GM23338 (cell line): ENCODE results near the gene SLC7A4. TPM values are rescaled to one million over a fixed set of nuclear protein-coding genes. Genes with fewer than 3 reads are reported as not detected.

ENCODE experiments used
- ATAC-seq: fragments of 200-7000 bp; cut with Tn5 transposase; 3 replicates; pipeline ENCODE4 v1.9.1; 2020
- DNase-seq: peaks from one replicate; pipeline ENCODE4 v3.0.0-alpha.2; 2015; ENCODE audit warnings: low spot score
- H2AFZ ChIP-seq: fragments of 200-600 bp; sonication (generic); 2 replicates; pipeline ENCODE4 v1.8.0; 2016; ENCODE audit warnings: antibody characterized with exemption, mild to moderate bottlenecking, moderate library complexity
- H3F3A ChIP-seq: fragments of 200-600 bp; sonication (generic); replicated peaks from 2 replicates; pipeline ENCODE4 v1.8.0; 2017; ENCODE audit warnings: antibody characterized with exemption, mixed run types, low read depth
- H3K27ac ChIP-seq: fragments of 200-600 bp; sonication (generic); 2 replicates; pipeline ENCODE4 v1.6.1; 2016; ENCODE audit warnings: low read depth
- H3K27me3 ChIP-seq: fragments of 200-600 bp; sonication (generic); 2 replicates; pipeline ENCODE4 v1.8.0; 2016; ENCODE audit warnings: mild to moderate bottlenecking, mixed run types, moderate library complexity; ENCODE audit not compliant: insufficient read depth
- H3K36me3 ChIP-seq: fragments of 200-600 bp; sonication (generic); 2 replicates; pipeline ENCODE4 v1.8.0; 2016; ENCODE audit warnings: mild to moderate bottlenecking; ENCODE audit not compliant: insufficient read depth
- H3K4me1 ChIP-seq: fragments of 200-600 bp; sonication (generic); 2 replicates; pipeline ENCODE4 v1.8.0; 2016; ENCODE audit warnings: mild to moderate bottlenecking, moderate library complexity; ENCODE audit not compliant: insufficient read depth
- H3K4me2 ChIP-seq: fragments of 200-600 bp; sonication (generic); 2 replicates; pipeline ENCODE4 v1.7.1; 2017; ENCODE audit warnings: mixed run types
- H3K4me3 ChIP-seq: fragments of 200-600 bp; sonication (generic); 2 replicates; pipeline ENCODE4 v1.6.1; 2016; ENCODE audit warnings: mixed run types
- H3K79me2 ChIP-seq: fragments of 200-600 bp; sonication (generic); replicated peaks from 2 replicates; pipeline ENCODE4 v1.8.0; 2017; ENCODE audit warnings: mild to moderate bottlenecking; ENCODE audit not compliant: insufficient read depth
- H3K9me2 ChIP-seq: fragments of 200-600 bp; sonication (generic); 2 replicates; pipeline ENCODE4 v1.8.0; 2017; ENCODE audit not compliant: insufficient read depth
- H4K20me1 ChIP-seq: fragments of 200-600 bp; sonication (generic); replicated peaks from 2 replicates; pipeline ENCODE4 v1.8.0; 2017; ENCODE audit warnings: mild to moderate bottlenecking; ENCODE audit not compliant: insufficient read depth
- H3K27ac Mint-ChIP-seq: 2 replicates; pipeline ENCODE4 v1.8.0; 2020; ENCODE audit warnings: inconsistent platforms, mild to moderate bottlenecking, moderate library complexity, mixed read lengths
- H3K27me3 Mint-ChIP-seq: 3 replicates; pipeline ENCODE4 v1.8.0; 2022; ENCODE audit warnings: low read depth, mild to moderate bottlenecking, moderate library complexity, mixed read lengths, inconsistent platforms; ENCODE audit not compliant: insufficient read depth, poor library complexity
- H3K36me3 Mint-ChIP-seq: 3 replicates; pipeline ENCODE4 v1.8.0; 2021; ENCODE audit warnings: low read depth, mild to moderate bottlenecking, inconsistent platforms, moderate library complexity, mixed read lengths
- H3K4me1 Mint-ChIP-seq: 3 replicates; pipeline ENCODE4 v1.8.0; 2020; ENCODE audit warnings: mild to moderate bottlenecking, inconsistent platforms, mixed read lengths
- H3K4me3 Mint-ChIP-seq: 3 replicates; pipeline ENCODE4 v1.8.0; 2021; ENCODE audit warnings: moderate library complexity, mild to moderate bottlenecking, inconsistent platforms, mixed read lengths
- H3K9me3 Mint-ChIP-seq: 3 replicates; pipeline ENCODE4 v1.8.0; 2020; ENCODE audit warnings: moderate library complexity, mild to moderate bottlenecking, inconsistent platforms, mixed read lengths
- CREB1 ChIP-seq: fragments of 250-450 bp; sonication (Bioruptor Pico); IDR thresholded peaks from 2 replicates; pipeline ENCODE4 v1.5.0; 2020; ENCODE audit warnings: low read depth, mild to moderate bottlenecking, moderate library complexity
- ETS1 ChIP-seq: IDR thresholded peaks from 2 replicates; pipeline ENCODE4 v1.6.1; 2016; ENCODE audit warnings: antibody characterized with exemption
- EZH2 ChIP-seq: fragments of 200-600 bp; sonication (generic); IDR thresholded peaks from one replicate; pipeline ENCODE4 v1.8.0; 2017; ENCODE audit warnings: antibody characterized with exemption, mild to moderate bottlenecking, low read depth; ENCODE audit not compliant: unreplicated experiment
- JUNB ChIP-seq: IDR thresholded peaks from one replicate; pipeline ENCODE4 v1.6.1; 2016; ENCODE audit warnings: antibody characterized with exemption; ENCODE audit not compliant: unreplicated experiment
- NANOG ChIP-seq: IDR thresholded peaks from 2 replicates; pipeline ENCODE4 v1.6.1; 2016; ENCODE audit warnings: antibody characterized with exemption, borderline replicate concordance
- POLR2AphosphoS5 ChIP-seq: IDR thresholded peaks from 2 replicates; pipeline ENCODE4 v1.6.1; 2016; ENCODE audit warnings: antibody characterized with exemption, low read depth
- STAT1 ChIP-seq: IDR thresholded peaks from one replicate; pipeline ENCODE4 v1.6.1; 2016; ENCODE audit warnings: antibody characterized with exemption; ENCODE audit not compliant: unreplicated experiment
- ZNF114 ChIP-seq: fragments of 250-450 bp; sonication (Bioruptor Pico); IDR thresholded peaks from 2 replicates; pipeline ENCODE4 v1.5.0; 2020; ENCODE audit warnings: mild to moderate bottlenecking, moderate library complexity
- ZNF331 ChIP-seq: fragments of 250-450 bp; sonication (Bioruptor Pico); IDR thresholded peaks from 2 replicates; pipeline ENCODE4 v1.5.0; 2020; ENCODE audit warnings: low read depth, mild to moderate bottlenecking, moderate library complexity
- polyA plus RNA-seq: library from polyadenylated mRNA; unstranded; fragments of >200 nt; fragmentation: Nextera tagmentation; extraction: Ambion mirVana; gene quantifications from 2 replicates; pipeline ENCODE4 v1.2.1, GENCODE V29; 2016
- total RNA-seq: library from RNA; depleted of rRNA; stranded (reverse); fragments of >200 nt; shearing (Covaris generic); gene quantifications from 2 replicates; pipeline ENCODE4 v1.2.3, GENCODE V29; 2014

Gene SLC7A4
- total and polyA plus RNA-seq, 2 experiments from 2014 or later, result 0.07 to 0.44 TPM

GRCh38 chr22:21052715-21053459 lies 20.5 kb upstream of the SLC7A4 start (continued):
- no peak for TF ChIP-seq EZH2
- no peak for TF ChIP-seq ETS1
- TF ChIP-seq CREB1 (CRISPR knock-in tag), result no peak
- no peak for TF ChIP-seq ZNF331 (CRISPR knock-in tag)

DNA sequence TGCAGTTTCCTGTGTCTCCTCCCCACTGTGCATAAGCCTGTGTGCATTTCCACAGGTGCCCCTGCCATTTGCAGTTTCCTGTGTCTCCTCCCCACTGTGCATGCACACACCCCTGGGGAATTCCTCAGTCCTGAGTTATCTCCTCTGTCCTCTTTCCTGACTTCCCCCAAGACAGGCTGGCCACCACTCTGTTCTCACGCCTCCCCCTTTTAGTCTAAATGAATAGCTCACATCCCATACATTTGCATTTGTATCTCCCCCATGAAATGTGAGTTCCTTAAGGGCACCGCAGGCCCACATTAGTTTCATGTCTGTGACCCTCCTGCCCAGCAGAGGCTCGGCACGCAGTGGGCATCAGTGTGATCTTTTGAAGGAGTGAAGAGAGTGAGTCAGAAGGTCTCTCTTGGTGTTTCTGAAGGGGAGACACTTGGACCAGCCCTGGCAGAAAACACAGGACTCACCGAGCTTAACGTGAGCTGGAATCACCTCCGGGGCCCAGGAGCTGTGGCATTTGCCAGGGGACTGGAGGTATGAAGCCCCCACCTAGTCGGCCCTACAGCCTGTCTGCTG lies 19.6 kb upstream of the SLC7A4 start:
- H3K79me2 ChIP-seq, result no peaks in the 10 kb centered on the region
- H3K4me3 ChIP-seq, result no peak overlapping the region
- H3K4me3 Mint-ChIP-seq, result peak overlapping the region; percentile 15; the same call in 1 of the 3 replicates
- H3K27me3 Mint-ChIP-seq, result peaks cover 31% of the 10 kb centered on the region
- H3K36me3 ChIP-seq, result no peaks in the 10 kb centered on the region
- H3F3A ChIP-seq, result no peaks in the 10 kb centered on the region
- 0 out of 2 replicates have a peak overlapping the region, but pooled peaks have one; percentile 52 for H2AFZ ChIP-seq
- peak overlapping the region; percentile 17; the same call in 1 of the 2 replicates for H3K27ac Mint-ChIP-seq
- H4K20me1 ChIP-seq, result no peaks in the 10 kb centered on the region
- H3K27ac ChIP-seq, result 0 out of 2 replicates have a peak overlapping the region, but pooled peaks have one; percentile 52
- H3K4me1 Mint-ChIP-seq, result peaks cover 32% of the 10 kb centered on the region
- H3K4me2 ChIP-seq, result peak overlapping the region; percentile 17
- H3K27me3 ChIP-seq, result no peaks in the 10 kb centered on the region
- H3K9me2 ChIP-seq, result no peaks in the 10 kb centered on the region
- TF ChIP-seq STAT1 (no peak), ZNF114 (CRISPR knock-in tag) (no peak), NANOG (no peak), JUNB (no peak), ZNF331 (CRISPR knock-in tag) (no peak), ETS1 (no peak), CREB1 (CRISPR knock-in tag) (no peak), POLR2AphosphoS5 (no peak), EZH2 (no peak)
- no peaks in the 10 kb centered on the region; the same call in 2 of the 3 replicates for H3K36me3 Mint-ChIP-seq
- DNase-seq (peak; percentile 47), ATAC-seq (peak; percentile 42)
- peaks cover 19% of the 10 kb centered on the region for H3K4me1 ChIP-seq
- H3K9me3 Mint-ChIP-seq, result no peaks in the 10 kb centered on the region
